GM18517 (cell line): ENCODE measurements around the gene SCAPER.
"Not testable (repeated sequence)": the region's sequence is repeated elsewhere in the genome, so short reads cannot be mapped to it uniquely, and the experiment has no call there.

Experiments used
- ATAC-seq: cut with Tn5 transposase; IDR thresholded peaks from one replicate; pipeline ENCODE4 v1.9.1; 2021; ENCODE audit warnings: mild to moderate bottlenecking, moderate library complexity; ENCODE audit not compliant: unreplicated experiment

The SCAPER gene

GRCh38 chr15:76502678-76503077 is 402.5 kb downstream of the SCAPER start:
- ATAC-seq, result no peak

- ATAC-seq, result not testable (repeated sequence)
Observed at GRCh38 chr15:76502185-76502584, 403.0 kb downstream of the SCAPER start.

- ATAC-seq, result no peak
Observed at GRCh38 chr15:76501726-76502125, 403.4 kb downstream of the SCAPER start.

GRCh38 chr15:76501011-76501410 is 404.1 kb downstream of the SCAPER start:
- ATAC-seq, result no peak

- no peak for ATAC-seq
Observed at GRCh38 chr15:76495487-76495886, 409.7 kb downstream of the SCAPER start.

GRCh38 chr15:76492538-76492937 is 412.6 kb downstream of the SCAPER start:
- ATAC-seq, result no peak

- ATAC-seq, result no peak
Observed at GRCh38 chr15:76483752-76484151, 421.4 kb downstream of the SCAPER start.

- no peak for ATAC-seq
Observed at GRCh38 chr15:76483018-76483417, 422.1 kb downstream of the SCAPER start.

- ATAC-seq, result no peak
Observed at GRCh38 chr15:76480267-76480666, 424.9 kb downstream of the SCAPER start.

GRCh38 chr15:76470691-76471090 is 434.4 kb downstream of the SCAPER start:
- ATAC-seq, result no peak

GRCh38 chr15:76468722-76469121 is 436.4 kb downstream of the SCAPER start:
- no peak for ATAC-seq

- ATAC-seq, result no peak
Observed at GRCh38 chr15:76467136-76467535, 438.0 kb downstream of the SCAPER start.

- ATAC-seq, result no peak
Observed at GRCh38 chr15:76465728-76466127, 439.4 kb downstream of the SCAPER start.

GRCh38 chr15:76464247-76464646 is 440.9 kb downstream of the SCAPER start:
- no peak for ATAC-seq

- ATAC-seq, result no peak
Observed at GRCh38 chr15:76460871-76461270, 444.3 kb downstream of the SCAPER start.

- ATAC-seq, result no peak
Observed at GRCh38 chr15:76460347-76460746, 444.8 kb downstream of the SCAPER start.

GRCh38 chr15:76451540-76451939 is 453.6 kb downstream of the SCAPER start:
- no peak for ATAC-seq

- no peak for ATAC-seq
Observed at GRCh38 chr15:76449455-76449854, 455.7 kb downstream of the SCAPER start.

- no peak for ATAC-seq
Observed at GRCh38 chr15:76448755-76449154, 456.4 kb downstream of the SCAPER start.

GRCh38 chr15:76447728-76448441 is 457.3 kb downstream of the SCAPER start:
- ATAC-seq, result no peak

GRCh38 chr15:76440441-76440840 is 464.7 kb downstream of the SCAPER start:
- no peak for ATAC-seq

- no peak for ATAC-seq
Observed at GRCh38 chr15:76439542-76439941, 465.6 kb downstream of the SCAPER start.

GRCh38 chr15:76433798-76434400 is 471.2 kb downstream of the SCAPER start:
- ATAC-seq, result no peak
